ENCODE data around the gene SLC22A12.
A peak's percentile ranks its signal among the peaks of the same experiment; 100 is the strongest.

Gene SLC22A12

GRCh38 chr11:64619811-64620380 is 28.9 kb downstream of the SLC22A12 start:
- peak; percentile 82 for DNase-seq (ENCODE audit: low read depth)
- no peak for TF ChIP-seq CTCF (conservative IDR thresholded peaks at IDR 0.05; ENCODE audit: low read depth, low read length)
- no peak overlapping the region for H3K4me3 ChIP-seq (ENCODE audit: low read depth, low read length)

GRCh38 chr11:64620381-64620971 is 29.5 kb downstream of the SLC22A12 start:
- H3K4me3 ChIP-seq (ENCODE audit: low read depth, low read length): no peak overlapping the region
- no peak for TF ChIP-seq CTCF (conservative IDR thresholded peaks at IDR 0.05; ENCODE audit: low read depth, low read length)
- DNase-seq (ENCODE audit: low read depth): peak; percentile 47

GRCh38 chr11:64621283-64622019 is 30.4 kb downstream of the SLC22A12 start:
- no peak for DNase-seq (ENCODE audit: low read depth)
- no peak overlapping the region for H3K4me3 ChIP-seq (ENCODE audit: low read depth, low read length)
- TF ChIP-seq CTCF (conservative IDR thresholded peaks at IDR 0.05; ENCODE audit: low read depth, low read length): no peak

- TF ChIP-seq CTCF (conservative IDR thresholded peaks at IDR 0.05; ENCODE audit: low read depth, low read length): no peak
- DNase-seq (ENCODE audit: low read depth): no peak
- H3K4me3 ChIP-seq (ENCODE audit: low read depth, low read length): no peak overlapping the region
Measured at GRCh38 chr11:64622681-64623080, 31.7 kb downstream of the SLC22A12 start.

GRCh38 chr11:64624883-64625481 is 34.0 kb downstream of the SLC22A12 start:
- no peak for TF ChIP-seq CTCF (conservative IDR thresholded peaks at IDR 0.05; ENCODE audit: low read depth, low read length)
- no peak for DNase-seq (ENCODE audit: low read depth)
- H3K4me3 ChIP-seq (ENCODE audit: low read depth, low read length): no peak overlapping the region

- no peak for DNase-seq (ENCODE audit: low read depth)
- TF ChIP-seq CTCF (conservative IDR thresholded peaks at IDR 0.05; ENCODE audit: low read depth, low read length): no peak
- no peak overlapping the region for H3K4me3 ChIP-seq (ENCODE audit: low read depth, low read length)
Measured at GRCh38 chr11:64626637-64627036, 35.6 kb downstream of the SLC22A12 start.
